SK-N-SH (cell line): Measurements from ENCODE around the gene CNNM3. TPM values are rescaled to one million over a fixed set of nuclear protein-coding genes. Genes with fewer than 3 reads are reported as not detected.

Source experiments
- CTCF ChIA-PET: fragments of 300-600, 350-600 bp; formaldehyde crosslinking; extraction: SDS; loops from one replicate; lab custom pipeline; 2021; lab: Yijun Ruan, JAX
- POLR2A ChIA-PET: fragments of 350-600 bp; sonication (Branson Sonifier 250); formaldehyde crosslinking; extraction: SDS; loops from one replicate; lab custom pipeline; 2020; ENCODE audit warnings: antibody characterized with exemption, inconsistent platforms; lab: Yijun Ruan, JAX
- DNase-seq: peaks from one replicate; pipeline ENCODE4 v3.0.0; 2012
- H2AFZ ChIP-seq: fragments of 200-600 bp; sonication (generic); 2 replicates; pipeline ENCODE4 v1.8.1; 2016; ENCODE audit warnings: antibody characterized with exemption, mild to moderate bottlenecking, low read depth
- H3F3A ChIP-seq: fragments of 200-600 bp; sonication (generic); replicated peaks from 2 replicates; pipeline ENCODE3; 2016; ENCODE audit warnings: antibody characterized with exemption, mild to moderate bottlenecking; ENCODE audit not compliant: insufficient read depth
- H3K27ac ChIP-seq, 2 experiments: fragments of 200-500 bp in 1 of 2; fragments of 200-600 bp in 1 of 2; sonication (Bioruptor generic) in 1 of 2; sonication (generic), shearing (Covaris generic) in 1 of 2; 2 replicates each; pipeline versions ENCODE4 v1.5.1 to v1.6.1; 2014 to 2016; ENCODE audit warnings: low read depth in 2 of 2, inconsistent platforms in 1 of 2, low read length in 1 of 2, mild to moderate bottlenecking in 1 of 2, mixed read lengths in 1 of 2
- H3K27me3 ChIP-seq: fragments of 200-600 bp; sonication (generic), shearing (Covaris generic); 2 replicates; pipeline ENCODE4 v1.6.1; 2016; ENCODE audit warnings: mixed run types; ENCODE audit not compliant: insufficient read depth
- H3K36me3 ChIP-seq, 2 experiments: fragments of 200-500 bp in 1 of 2; fragments of 200-600 bp in 1 of 2; sonication (Bioruptor generic) in 1 of 2; sonication (generic) in 1 of 2; replicated peaks in 1 of 2; 2 replicates each; pipeline versions ENCODE3 to v1.5.1; 2014 to 2016; ENCODE audit warnings: low read length in 1 of 2, mild to moderate bottlenecking in 1 of 2; ENCODE audit not compliant: insufficient read depth in 2 of 2, control insufficient read depth in 1 of 2
- H3K4me1 ChIP-seq, 2 experiments: fragments of 200-500 bp in 1 of 2; fragments of 200-600 bp in 1 of 2; sonication (Bioruptor generic) in 1 of 2; sonication (generic), shearing (Covaris generic) in 1 of 2; 2 replicates each; pipeline versions ENCODE4 v1.5.1 to v1.6.1; 2014 to 2016; ENCODE audit warnings: low read depth in 1 of 2, low read length in 1 of 2, mixed run types in 1 of 2; ENCODE audit not compliant: insufficient read depth in 2 of 2, control insufficient read depth in 1 of 2
- H3K4me2 ChIP-seq: fragments of 200-600 bp; sonication (generic), shearing (Covaris generic); 2 replicates; pipeline ENCODE4 v1.6.1; 2017; ENCODE audit warnings: mixed run types
- H3K4me3 ChIP-seq, 2 experiments: fragments of 200-500 bp in 1 of 2; fragments of 200-600 bp in 1 of 2; sonication (Bioruptor generic) in 1 of 2; sonication (generic), shearing (Covaris generic) in 1 of 2; 2 replicates each; pipeline versions ENCODE4 v1.5.1 to v1.8.1; 2014 to 2016; ENCODE audit warnings: low read depth in 2 of 2, inconsistent platforms in 1 of 2, low read length in 1 of 2, mild to moderate bottlenecking in 1 of 2, mixed read lengths in 1 of 2, moderate library complexity in 1 of 2
- H3K79me2 ChIP-seq: fragments of 200-600 bp; sonication (generic); 2 replicates; pipeline ENCODE4 v1.8.1; 2017; ENCODE audit warnings: mild to moderate bottlenecking; ENCODE audit not compliant: insufficient read depth
- H3K9ac ChIP-seq: fragments of 200-600 bp; sonication (generic); 2 replicates; pipeline ENCODE4 v1.6.1; 2017; ENCODE audit warnings: mixed run types
- H3K9me2 ChIP-seq: fragments of 200-600 bp; sonication (generic); 2 replicates; pipeline ENCODE4 v1.6.1; 2017; ENCODE audit warnings: mixed run types
- H3K9me3 ChIP-seq: fragments of 200-600 bp; sonication (generic); 2 replicates; pipeline ENCODE4 v1.6.1; 2017; ENCODE audit warnings: mixed run types, mild to moderate bottlenecking, moderate library complexity
- H4K20me1 ChIP-seq: fragments of 200-600 bp; sonication (generic); 2 replicates; pipeline ENCODE4 v1.6.1; 2017; ENCODE audit warnings: mild to moderate bottlenecking, mixed run types; ENCODE audit not compliant: insufficient read depth
- FOSL2 ChIP-seq: IDR thresholded peaks from 2 replicates; pipeline ENCODE4 v1.4.0; 2012; ENCODE audit warnings: low read depth, mild to moderate bottlenecking, moderate library complexity, borderline replicate concordance
- MAX ChIP-seq: IDR thresholded peaks from 2 replicates; pipeline ENCODE4 v1.4.0; 2012; ENCODE audit warnings: low read depth
- MEF2A ChIP-seq: IDR thresholded peaks from 2 replicates; pipeline ENCODE4 v1.4.0; 2012; ENCODE audit warnings: low read depth, borderline replicate concordance
- NFIC ChIP-seq: IDR thresholded peaks from 2 replicates; pipeline ENCODE4 v1.4.0; 2012; ENCODE audit warnings: borderline replicate concordance
- POLR2AphosphoS5 ChIP-seq: IDR thresholded peaks from 2 replicates; pipeline ENCODE4 v1.6.1; 2012; ENCODE audit warnings: low read depth, low read length
- RXRA ChIP-seq: IDR thresholded peaks from 2 replicates; pipeline ENCODE4 v1.4.0; 2012; ENCODE audit warnings: low read depth, mild to moderate bottlenecking, borderline replicate concordance
- SIN3A ChIP-seq: IDR thresholded peaks from 2 replicates; pipeline ENCODE4 v1.6.1; 2012; ENCODE audit warnings: low read depth, mild to moderate bottlenecking, low read length, moderate library complexity, borderline replicate concordance
- SMC3 ChIP-seq: IDR thresholded peaks from 2 replicates; pipeline ENCODE4 v1.6.1; 2012; ENCODE audit warnings: low read depth, low read length, improper control_type of control experiment
- TAF1 ChIP-seq: IDR thresholded peaks from 2 replicates; pipeline ENCODE4 v1.6.1; 2012; ENCODE audit warnings: low read depth, mild to moderate bottlenecking, low read length, moderate library complexity, borderline replicate concordance
- TCF12 ChIP-seq: IDR thresholded peaks from 2 replicates; pipeline ENCODE4 v1.4.0; 2012
- YY1 ChIP-seq: IDR thresholded peaks from 2 replicates; pipeline ENCODE4 v1.4.0; 2012; ENCODE audit warnings: low read depth, mild to moderate bottlenecking
- WGBS: methylation state at CpG from one replicate; pipeline ENCODE4 v1.1.6; 2017; ENCODE audit warnings: low lambda C conversion rate; 5-methylcytosine and 5-hydroxymethylcytosine counted together
- polyA plus RNA-seq, 3 experiments: library from polyadenylated mRNA; depleted of rRNA; stranded (reverse); fragments of >200 nt; gene quantifications; 2 replicates each; pipeline ENCODE4 v1.2.3, GENCODE V29; 2012
- small RNA-seq, 7 experiments: library from RNA; depleted of rRNA; stranded (forward); fragments of <200 nt; gene quantifications; one replicate each; pipeline ENCODE3, GENCODE V24; 2012
- TF ChIP-seq, protein P1 (sequence below): IDR thresholded peaks from 2 replicates; pipeline ENCODE4 v1.4.0; 2012; ENCODE audit warnings: low read depth, borderline replicate concordance

The CNNM3 gene
- polyA plus RNA-seq, 1 of the 3 experiments (the other 2 are of a cell fraction), result 14.7 TPM

DNA sequence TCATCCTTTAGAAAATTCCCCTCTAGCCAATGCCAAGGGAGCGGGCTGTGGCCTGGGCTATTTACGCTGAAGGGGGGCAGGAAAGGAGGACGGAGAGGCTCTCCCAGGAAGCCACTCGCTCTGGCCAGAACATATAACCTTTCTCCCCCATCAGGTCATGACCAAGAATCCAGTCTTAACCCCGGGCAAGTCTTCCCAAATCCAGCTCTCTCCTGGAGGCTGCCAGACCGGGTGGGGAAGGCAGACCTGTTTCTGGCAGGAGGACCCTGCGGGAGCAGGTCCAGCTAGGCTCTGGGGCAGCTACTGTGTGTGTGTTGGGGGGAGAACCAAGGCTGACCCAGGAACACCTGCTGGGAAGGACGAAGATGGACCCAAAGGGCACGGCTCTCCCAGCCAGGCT lies 67.2 kb downstream of the CNNM3 start:
- Histone ChIP-seq H3K4me3 (no peak overlapping the region), H3K9me3 (no peaks in the 10 kb centered on the region), H3K4me2 (no peak overlapping the region), H3K27me3 (no peaks in the 10 kb centered on the region), H3K4me1 (peaks cover 0 to 11% of the 10 kb centered on the region in 2 experiments; a peak in 2 of 4 replicates), H2AFZ (no peak overlapping the region), H3K9me2 (no peaks in the 10 kb centered on the region), H3K9ac (no peak overlapping the region), H3K36me3 (no peaks in the 10 kb centered on the region), H3K79me2 (no peaks in the 10 kb centered on the region), H3K27ac (no peak overlapping the region), H4K20me1 (no peaks in the 10 kb centered on the region), H3F3A (no peaks in the 10 kb centered on the region)
- ChIA-PET POLR2A (no interaction called here), CTCF (interaction anchor here (1.5 kb wide), 1 partner anchor 8 kb away, joined by 5 read pairs; no protein-coding TSS in a partner anchor)
- DNase-seq, result no peak
- TF ChIP-seq, protein P1, sequence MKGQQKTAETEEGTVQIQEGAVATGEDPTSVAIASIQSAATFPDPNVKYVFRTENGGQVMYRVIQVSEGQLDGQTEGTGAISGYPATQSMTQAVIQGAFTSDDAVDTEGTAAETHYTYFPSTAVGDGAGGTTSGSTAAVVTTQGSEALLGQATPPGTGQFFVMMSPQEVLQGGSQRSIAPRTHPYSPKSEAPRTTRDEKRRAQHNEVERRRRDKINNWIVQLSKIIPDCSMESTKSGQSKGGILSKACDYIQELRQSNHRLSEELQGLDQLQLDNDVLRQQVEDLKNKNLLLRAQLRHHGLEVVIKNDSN, result no peak
- TF ChIP-seq SIN3A (no peak), TCF12 (no peak), YY1 (no peak), POLR2AphosphoS5 (no peak), MEF2A (no peak), RXRA (no peak), MAX (no peak), FOSL2 (no peak), TAF1 (no peak), NFIC (no peak), SMC3 (no peak)
- 86% methylated on average over 7 of the region's 9 CpGs for WGBS

Small RNA genes within 50 kb of the gene (small RNA-seq; reads per million reads assigned to genes)
- 0 to 0.93 (median 0) reads per million in 7 experiments for gene MIR3127

Other genes starting within 250 kb of the CNNM3 start
- gene KANSL3, start 178.0 kb upstream of the CNNM3 start, polyA plus RNA-seq (2012; rRNA removed), result 10.1 and 10.7 TPM in 2 replicates
- 0.02 TPM in 1 of 2 replicates, not detected in the other for gene FER1L5, start 173.5 kb upstream of the CNNM3 start, polyA plus RNA-seq (2012; rRNA removed)
- gene LMAN2L, start 76.2 kb upstream of the CNNM3 start, polyA plus RNA-seq (2012; rRNA removed), result 17.7 and 21.9 TPM in 2 replicates
- 5.5 TPM in 2 replicates for gene CNNM4, start 55.4 kb upstream of the CNNM3 start, polyA plus RNA-seq (2012; rRNA removed)
- 3.1 and 3.8 TPM in 2 replicates for gene ANKRD23, start 27.8 kb downstream of the CNNM3 start, polyA plus RNA-seq (2012; rRNA removed)
- 11.8 and 13.4 TPM in 2 replicates for gene ANKRD39, start 41.7 kb downstream of the CNNM3 start, polyA plus RNA-seq (2012; rRNA removed)
- 34.8 and 40.9 TPM in 2 replicates for gene SEMA4C, start 53.8 kb downstream of the CNNM3 start, polyA plus RNA-seq (2012; rRNA removed)
- not detected in 2 replicates for gene FAM178B, start 170.3 kb downstream of the CNNM3 start, polyA plus RNA-seq (2012; rRNA removed)